Esophagus muscularis mucosa (tissue), 4 donors: Measurements from ENCODE around the gene ETF1. TPM values are rescaled to one million over a fixed set of nuclear protein-coding genes. Genes with fewer than 3 reads are reported as not detected.

ENCODE experiments used
- DNase-seq: peaks from one replicate; pipeline ENCODE4 v3.0.0-alpha.2; 2017; ENCODE audit errors: extremely low spot score
- H3K27ac ChIP-seq, 4 donors: fragments of 200-600 bp; sonication (generic); replicated peaks in 1 of 4; 1 replicate in 3 of 4; 2 replicates in 1 of 4; pipeline ENCODE4 v1.5.1; 2016 to 2019; ENCODE audit warnings: mild to moderate bottlenecking in 1 of 4
- H3K27me3 ChIP-seq, 4 donors: fragments of 200-600 bp; sonication (generic); one replicate each; pipeline versions ENCODE4 v1.5.1 to v1.6.0; 2016 to 2019
- H3K36me3 ChIP-seq, 4 donors: fragments of 200-600 bp; sonication (generic); one replicate each; pipeline ENCODE4 v1.5.1; 2016 to 2019
- H3K4me1 ChIP-seq, 4 donors: fragments of 200-600 bp; sonication (generic); one replicate each; pipeline ENCODE4 v1.5.1; 2016 to 2019
- H3K4me3 ChIP-seq, 4 donors: fragments of 200-600 bp; sonication (generic); 1 replicate in 2 of 4; 2 replicates in 2 of 4; pipeline ENCODE4 v1.5.1; 2016 to 2019; ENCODE audit warnings: mild to moderate bottlenecking in 4 of 4, moderate library complexity in 1 of 4
- H3K9me3 ChIP-seq, 4 donors: fragments of 200-600 bp; sonication (generic); 1 replicate in 3 of 4; 2 replicates in 1 of 4; pipeline ENCODE4 v1.5.1; 2016 to 2019
- CTCF ChIP-seq, 3 experiments: fragments of 200-600 bp in 2 of 3; fragments of 450-650 bp in 1 of 3; sonication (generic) in 2 of 3; IDR thresholded peaks; one replicate each; pipeline ENCODE4 v1.5.1; 2017 to 2019; ENCODE audit warnings: antibody characterized with exemption in 3 of 3, mild to moderate bottlenecking in 2 of 3, moderate library complexity in 1 of 3
- EP300 ChIP-seq: sonication (generic); formaldehyde crosslinking; IDR thresholded peaks from one replicate; pipeline ENCODE4 v1.6.1; 2017; ENCODE audit warnings: antibody characterized with exemption
- POLR2A ChIP-seq: fragments of 450-650 bp; IDR thresholded peaks from one replicate; pipeline ENCODE4 v1.6.1; 2017; ENCODE audit warnings: antibody characterized with exemption, moderate library complexity, mild to moderate bottlenecking, low read depth
- POLR2AphosphoS5 ChIP-seq, 2 donors: sonication (generic); formaldehyde crosslinking; IDR thresholded peaks; one replicate each; pipeline ENCODE4 v1.6.1; 2017; ENCODE audit warnings: antibody characterized with exemption in 2 of 2
- WGBS: methylation state at CpG from one replicate; pipeline ENCODE4 v1.1.5; 2018; 5-methylcytosine and 5-hydroxymethylcytosine counted together
- intact Hi-C: fragments of 100-400 bp; cut with DNase I; formaldehyde crosslinking; loops from one replicate; pipeline ENCODE4 v1.15.1; 2023
- total RNA-seq, 4 donors: library from RNA; depleted of rRNA; stranded (reverse); fragments of >200 nt; gene quantifications; one replicate each; pipeline versions ENCODE4 v1.1.0 to v1.2.1, GENCODE V29; 2016

ETF1 gene
- total RNA-seq, 4 donors from 2014 or later = 90.5 to 154 (median 111) TPM

DNA sequence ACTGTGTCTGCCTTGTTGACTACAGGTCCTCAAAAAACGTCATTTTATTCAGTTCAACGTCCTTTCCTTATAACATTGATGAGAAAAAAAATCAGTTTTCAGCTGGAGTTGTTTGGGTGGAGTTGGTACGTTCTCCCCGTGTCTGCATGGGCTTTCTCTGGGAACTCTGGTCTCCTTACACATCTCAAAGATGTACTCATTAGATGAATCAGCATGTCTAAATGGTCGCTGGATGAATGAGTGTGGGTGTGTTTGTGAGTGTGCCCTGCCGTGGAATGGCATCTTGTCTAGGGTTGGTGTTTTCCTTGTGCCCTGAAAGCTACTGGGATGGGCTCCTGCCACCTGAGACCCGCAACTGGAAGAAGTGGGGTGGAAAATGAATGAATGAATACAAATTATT, 47.7 kb downstream of the ETF1 start:
- Histone ChIP-seq H3K27me3 (peaks cover 0 to 4% (median 0%) of the 10 kb centered on the region in 4 donors), H3K9me3 (no peaks in the 10 kb centered on the region), H3K36me3 (no peaks in the 10 kb centered on the region), H3K27ac (no peak overlapping the region), H3K4me1 (peaks cover 17 to 29% (median 26%) of the 10 kb centered on the region in 4 donors), H3K4me3 (no peak overlapping the region)
- no peak for DNase-seq
- TF ChIP-seq EP300 (no peak), POLR2AphosphoS5 (IDR thresholded peaks at IDR 0.05) (no peak), POLR2A (no peak), CTCF (IDR thresholded peaks at IDR 0.05) (no peak)
- WGBS = 84% methylated on average over 7 of the region's 7 CpGs
- intact Hi-C loops = no loop called here

- TF ChIP-seq CTCF (IDR thresholded peaks at IDR 0.05) = no peak
- no peak for TF ChIP-seq POLR2AphosphoS5 (IDR thresholded peaks at IDR 0.05)
- TF ChIP-seq POLR2A = no peak
- TF ChIP-seq EP300 = no peak
- intact Hi-C loops = no loop called here
- H3K36me3 ChIP-seq = no peaks in the 10 kb centered on the region
- H3K4me1 ChIP-seq = peaks cover 24 to 29% (median 27%) of the 10 kb centered on the region in 4 donors
- H3K9me3 ChIP-seq = no peaks in the 10 kb centered on the region
- DNase-seq = no peak
- H3K27ac ChIP-seq = peak overlapping the region; percentile 74 to 88 (median 78)
- 28% methylated on average over 10 of the region's 10 CpGs for WGBS
- peak overlapping the region; percentile 57 to 71 (median 68) for H3K4me3 ChIP-seq
- peaks cover 0 to 10% (median 0%) of the 10 kb centered on the region in 4 donors for H3K27me3 ChIP-seq
Measured at GRCh38 chr5:138492560-138493045, 50.4 kb downstream of the ETF1 start.

- Histone ChIP-seq H3K27ac (peak overlapping the region; percentile 74 to 88 (median 78)), H3K4me3 (peak overlapping the region; percentile 57 to 71 (median 68)), H3K9me3 (no peaks in the 10 kb centered on the region), H3K36me3 (no peaks in the 10 kb centered on the region), H3K27me3 (peaks cover 0 to 10% (median 0%) of the 10 kb centered on the region in 4 donors), H3K4me1 (peaks cover 24 to 29% (median 27%) of the 10 kb centered on the region in 4 donors)
- peak; percentile 95 for DNase-seq
- intact Hi-C loops = no loop called here
- under 1% methylated on average over 23 of the region's 93 CpGs for WGBS
- TF ChIP-seq CTCF (IDR thresholded peaks at IDR 0.05) = no peak
- peak; percentile 57 to 66 for TF ChIP-seq POLR2AphosphoS5 (IDR thresholded peaks at IDR 0.05)
- no peak for TF ChIP-seq EP300
- no peak for TF ChIP-seq POLR2A
Measured at GRCh38 chr5:138491669-138492559, 51.1 kb downstream of the ETF1 start.

DNA sequence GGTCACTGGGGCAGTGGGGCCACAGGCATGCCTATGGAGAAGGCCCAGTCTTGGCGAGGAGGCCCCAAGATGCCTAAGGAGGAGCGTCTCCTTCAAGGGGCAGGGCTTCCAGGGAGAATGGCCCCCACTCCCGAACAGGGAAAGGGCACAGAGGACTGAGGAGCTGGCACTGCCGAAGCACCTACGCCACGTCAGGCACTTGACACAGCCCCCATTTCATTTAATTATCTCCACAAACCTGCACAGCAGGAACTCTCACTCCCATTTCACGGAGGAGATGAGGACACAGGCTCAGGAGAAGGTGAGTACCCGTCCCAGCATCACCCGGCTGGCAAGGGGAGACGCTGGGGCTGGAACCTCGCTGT, 51.8 kb downstream of the ETF1 start:
- peaks cover 0 to 10% (median 0%) of the 10 kb centered on the region in 4 donors for H3K27me3 ChIP-seq
- H3K27ac ChIP-seq = peak overlapping the region in 3 of 4 donors; percentile 74 to 88 (median 75)
- TF ChIP-seq POLR2AphosphoS5 (IDR thresholded peaks at IDR 0.05) = no peak
- no peak for TF ChIP-seq CTCF (IDR thresholded peaks at IDR 0.05)
- TF ChIP-seq POLR2A = no peak
- TF ChIP-seq EP300 = no peak
- 53% methylated on average over 11 of the region's 11 CpGs for WGBS
- peaks cover 24 to 29% (median 27%) of the 10 kb centered on the region in 4 donors for H3K4me1 ChIP-seq
- intact Hi-C loops = no loop called here
- no peak for DNase-seq
- no peaks in the 10 kb centered on the region for H3K36me3 ChIP-seq
- H3K9me3 ChIP-seq = no peaks in the 10 kb centered on the region
- H3K4me3 ChIP-seq = peak overlapping the region; percentile 57 to 71 (median 68)
